ENCODE results near the gene DNAI4.
A peak's percentile ranks its signal among the peaks of the same experiment; 100 is the strongest.

The DNAI4 gene

DNA sequence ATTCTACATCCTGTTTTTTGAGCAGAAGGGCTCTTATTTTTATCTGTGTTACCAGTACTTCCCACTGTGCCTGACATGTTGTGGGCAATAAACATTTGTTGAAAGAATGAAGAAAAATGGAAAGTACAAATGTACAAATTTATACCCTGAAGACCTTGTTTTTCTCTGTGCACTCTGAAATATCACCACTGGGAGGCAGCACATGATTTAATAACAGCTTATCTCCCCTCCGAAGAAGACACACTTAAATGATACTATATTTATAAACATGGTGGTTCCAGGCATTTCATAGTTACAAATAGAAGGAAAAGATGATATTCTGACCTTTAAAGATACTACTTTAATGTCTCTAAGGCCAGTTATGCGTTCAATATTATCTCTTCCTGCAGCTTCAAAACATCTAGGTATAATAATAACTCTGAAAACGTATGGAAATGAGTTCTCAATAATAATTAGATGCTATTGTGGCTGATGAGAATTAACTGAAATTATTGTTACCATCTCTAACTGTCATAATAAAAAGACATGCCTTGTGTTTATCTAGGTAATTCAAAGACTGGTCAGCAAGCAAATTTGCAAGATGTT is 159.6 kb downstream of the DNAI4 start:
- DNase-seq, result peak; percentile 7 to 77 (median 21)

All from stimulated activated naive CD4-positive, alpha-beta T cell (primary cell).